ENCODE results near the gene GRIFIN. TPM values are rescaled to one million over a fixed set of nuclear protein-coding genes. Genes with fewer than 3 reads are reported as not detected.

GRIFIN gene
- total and polyA plus RNA-seq, 9 of the 15 experiments (the other 6 are each of a cell fraction or from before 2014, with no cell fraction given), result not detected

DNA sequence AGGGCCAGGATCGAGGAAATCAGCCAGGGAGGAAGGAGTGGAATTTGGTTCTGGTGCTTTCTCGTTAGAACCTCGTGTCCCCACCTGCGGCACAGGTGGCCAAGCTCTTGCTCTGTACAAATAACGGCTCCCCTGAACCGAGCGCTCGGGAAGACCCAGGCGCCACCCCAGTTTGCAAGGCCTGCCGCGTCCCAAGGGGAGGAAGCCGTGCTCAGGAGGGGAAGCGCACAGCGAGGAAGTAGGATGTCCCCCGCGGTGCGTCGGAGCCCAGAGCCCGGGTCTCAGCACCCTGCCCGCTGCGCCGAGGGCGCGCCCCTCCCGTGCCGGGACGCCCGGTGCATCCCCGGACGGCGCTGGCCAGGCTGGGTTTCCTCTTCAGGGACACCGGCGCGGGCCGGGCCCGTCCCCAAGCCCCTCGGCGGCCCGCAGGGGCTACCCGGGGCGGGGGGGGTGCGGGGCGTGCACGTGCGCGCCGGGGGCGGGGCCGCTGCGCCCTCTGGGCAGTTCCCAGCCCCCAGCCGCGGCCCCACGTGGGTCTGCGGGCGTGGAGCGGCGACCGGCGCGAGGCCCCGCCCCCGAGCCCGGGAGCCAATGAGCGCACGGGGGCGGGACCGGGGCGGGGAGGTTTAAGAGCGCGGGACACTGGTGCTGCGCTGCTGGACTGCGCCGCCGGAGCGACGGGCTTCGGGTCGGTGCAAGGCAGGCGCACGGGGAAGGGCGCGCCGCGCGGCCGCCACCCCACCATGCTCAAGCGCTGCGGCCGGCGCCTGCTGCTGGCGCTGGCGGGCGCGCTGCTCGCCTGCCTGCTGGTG, 43.1 kb upstream of the GRIFIN start, which contains the start of gene LFNG (continued):
- TF ChIP-seq KDM5B (IDR thresholded peaks at IDR 0.05; ENCODE audit: insufficient replicate concordance, low read depth, low read length) (peak; percentile 75), ZNF175 (CRISPR knock-in tag; IDR thresholded peaks at IDR 0.05; ENCODE audit: low read depth) (no peak), RBM22 (IDR thresholded peaks at IDR 0.05; ENCODE audit: low read depth, low read length, poor library complexity, severe bottlenecking) (no peak), ARNT (IDR thresholded peaks at IDR 0.05) (no peak), MXI1 (IDR thresholded peaks at IDR 0.05; ENCODE audit: low read depth, low read length) (0 out of 2 replicates have a peak, but pooled peaks have one; percentile 30), DNMT1 (IDR thresholded peaks at IDR 0.05) (no peak), NFE2 (IDR thresholded peaks at IDR 0.05; ENCODE audit: low read depth) (no peak), ZFX (CRISPR knock-in tag; IDR thresholded peaks at IDR 0.05) (0 out of 2 replicates have a peak, but pooled peaks have one; percentile 9), CSDE1 (IDR thresholded peaks at IDR 0.05) (no peak), TBP (optimal IDR thresholded peaks at IDR 0.05; ENCODE audit: low read depth, low read length) (peak; percentile 56), TAF15 (IDR thresholded peaks at IDR 0.05; ENCODE audit: low read depth, low read length) (no peak)
- TF ChIP-seq, protein P1, sequence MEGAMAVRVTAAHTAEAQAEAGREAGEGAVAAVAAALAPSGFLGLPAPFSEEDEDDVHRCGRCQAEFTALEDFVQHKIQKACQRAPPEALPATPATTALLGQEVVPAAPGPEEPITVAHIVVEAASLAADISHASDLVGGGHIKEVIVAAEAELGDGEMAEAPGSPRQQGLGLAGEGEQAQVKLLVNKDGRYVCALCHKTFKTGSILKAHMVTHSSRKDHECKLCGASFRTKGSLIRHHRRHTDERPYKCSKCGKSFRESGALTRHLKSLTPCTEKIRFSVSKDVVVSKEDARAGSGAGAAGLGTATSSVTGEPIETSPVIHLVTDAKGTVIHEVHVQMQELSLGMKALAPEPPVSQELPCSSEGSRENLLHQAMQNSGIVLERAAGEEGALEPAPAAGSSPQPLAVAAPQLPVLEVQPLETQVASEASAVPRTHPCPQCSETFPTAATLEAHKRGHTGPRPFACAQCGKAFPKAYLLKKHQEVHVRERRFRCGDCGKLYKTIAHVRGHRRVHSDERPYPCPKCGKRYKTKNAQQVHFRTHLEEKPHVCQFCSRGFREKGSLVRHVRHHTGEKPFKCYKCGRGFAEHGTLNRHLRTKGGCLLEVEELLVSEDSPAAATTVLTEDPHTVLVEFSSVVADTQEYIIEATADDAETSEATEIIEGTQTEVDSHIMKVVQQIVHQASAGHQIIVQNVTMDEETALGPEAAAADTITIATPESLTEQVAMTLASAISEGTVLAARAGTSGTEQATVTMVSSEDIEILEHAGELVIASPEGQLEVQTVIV (CRISPR knock-in tag; IDR thresholded peaks at IDR 0.05; ENCODE audit: borderline replicate concordance), result no peak
